ENCODE results near the gene NNMT. TPM values are rescaled to one million over a fixed set of nuclear protein-coding genes. Genes with fewer than 3 reads are reported as not detected.

Gene NNMT
- polyA plus RNA-seq, 4 donors = 0.27 to 3.0 (median 0.77) TPM

DNA sequence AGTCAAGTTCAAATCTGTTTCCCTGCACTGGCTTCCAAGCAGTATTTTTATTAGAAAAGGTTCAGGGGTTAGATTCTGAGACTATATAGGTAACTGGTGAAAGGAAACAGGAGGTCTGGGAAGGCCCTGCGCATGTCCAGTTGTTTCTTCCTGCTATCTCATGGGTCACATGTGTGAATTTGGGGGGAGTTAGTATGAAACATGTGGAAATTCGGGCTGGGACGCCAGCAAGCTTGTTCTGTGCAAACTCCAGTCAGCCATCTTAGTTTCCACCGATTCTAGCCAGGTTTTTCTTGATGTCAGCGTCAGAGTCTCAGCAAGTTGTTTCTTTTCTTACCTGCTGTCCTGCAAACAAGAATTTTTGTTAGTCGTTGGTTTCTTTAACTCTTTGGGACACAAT is 46.8 kb downstream of the NNMT start:
- no peak for DNase-seq (ENCODE audit: low read depth in 4 of 4, low spot score in 3 of 4)

DNA sequence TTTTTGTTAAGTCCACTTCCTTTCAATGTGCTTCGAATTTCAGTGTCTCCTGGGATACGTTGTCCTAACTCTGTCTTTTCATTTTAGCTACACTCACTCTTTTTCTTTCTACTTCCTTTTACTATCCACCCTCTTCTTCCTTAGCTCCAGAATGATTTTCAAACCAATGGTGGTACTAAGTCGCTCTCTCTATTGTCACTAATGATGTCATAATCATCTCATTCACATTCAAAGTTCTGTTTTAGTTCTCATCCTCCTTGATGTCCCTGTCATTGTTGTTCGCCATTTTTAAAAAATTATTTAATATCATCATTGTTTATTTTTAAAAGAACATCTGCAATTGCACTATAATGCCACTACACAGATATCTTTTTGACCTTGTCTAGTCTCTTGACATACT is 47.3 kb downstream of the NNMT start:
- DNase-seq (ENCODE audit: low read depth in 4 of 4, low spot score in 3 of 4) = no peak

- DNase-seq (ENCODE audit: low read depth in 4 of 4, low spot score in 3 of 4) = no peak
Measured at GRCh38 chr11:114344494-114344893, 48.3 kb downstream of the NNMT start.

DNA sequence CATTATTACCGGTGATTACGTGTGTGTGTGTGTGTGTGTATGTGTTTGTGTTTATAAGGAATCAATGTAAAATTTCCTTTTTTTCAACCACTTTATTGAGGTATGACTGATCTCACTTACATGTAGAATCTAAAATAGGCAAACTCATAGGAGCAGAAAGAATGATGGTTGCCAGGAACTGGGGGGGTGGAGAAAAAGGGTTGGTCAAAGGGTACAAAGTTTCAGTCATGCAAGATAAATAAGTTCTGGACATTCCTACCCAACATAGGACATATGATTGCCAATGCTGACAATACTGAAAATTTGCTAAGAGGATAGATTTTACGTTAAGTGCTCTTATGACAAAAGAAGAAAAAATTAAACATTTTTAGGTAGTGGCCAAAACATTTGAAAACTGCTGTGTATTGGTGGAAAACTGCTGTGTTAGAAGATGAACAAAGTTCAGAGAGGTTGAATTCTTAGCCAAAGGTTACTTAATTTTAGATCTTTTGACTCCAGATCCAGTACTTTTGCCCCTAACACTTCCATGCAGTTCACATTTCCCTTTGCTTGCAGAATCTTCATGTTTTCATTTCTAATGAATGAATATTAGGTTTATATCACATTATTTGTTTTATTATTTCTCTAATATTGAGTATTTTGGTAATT is 49.5 kb downstream of the NNMT start:
- DNase-seq (ENCODE audit: low read depth in 4 of 4, low spot score in 3 of 4) = no peak

GRCh38 chr11:114346709-114347141 is 50.5 kb downstream of the NNMT start:
- DNase-seq (ENCODE audit: low read depth in 4 of 4, low spot score in 3 of 4) = no peak

DNA sequence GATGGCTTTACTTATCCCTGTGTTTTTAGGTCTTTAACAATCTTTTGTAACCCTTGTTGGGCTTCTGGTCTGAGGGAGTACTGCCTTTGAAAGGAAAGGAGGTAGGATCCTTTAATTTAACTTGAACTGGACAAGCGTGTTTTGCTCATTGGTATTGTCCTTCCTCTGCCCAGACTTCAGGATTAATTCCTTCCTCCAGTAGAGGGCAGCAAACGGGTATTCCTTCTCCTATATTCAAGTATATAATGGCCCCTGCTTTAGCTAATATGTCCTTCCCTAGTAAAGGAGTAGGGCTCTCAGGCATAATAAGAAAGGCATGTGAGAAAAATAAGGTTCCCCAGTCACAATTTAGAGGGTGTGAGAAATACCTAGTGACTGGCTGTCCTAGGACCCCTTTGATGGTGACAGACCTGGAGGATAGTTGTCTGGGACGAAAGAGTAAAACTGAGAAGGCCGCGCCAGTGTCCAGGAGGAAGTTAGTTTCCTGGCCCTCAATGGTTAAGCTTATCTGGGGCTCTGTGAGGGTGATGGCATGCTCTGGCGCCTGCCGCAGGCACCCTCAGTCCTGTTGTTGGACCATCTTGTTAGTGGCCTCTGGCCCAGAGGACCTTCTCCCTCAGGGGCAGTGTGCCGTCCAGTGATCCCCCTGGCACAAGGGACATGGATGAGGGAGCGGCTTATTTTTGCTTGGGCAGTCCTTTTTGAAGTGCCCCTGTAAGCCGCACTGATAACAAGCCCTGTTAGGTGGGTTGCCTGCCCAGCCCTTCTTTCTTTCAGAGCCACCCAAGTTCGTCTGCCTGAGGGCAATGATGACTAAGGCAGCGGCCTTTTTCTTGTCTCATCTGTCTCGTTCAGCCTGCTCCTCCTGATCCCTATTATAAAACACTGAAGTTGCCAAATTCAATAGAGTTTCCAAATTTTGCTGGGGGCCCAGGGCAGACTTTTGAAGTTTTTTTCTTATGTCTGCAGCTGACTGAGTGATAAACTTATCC is 52.3 kb downstream of the NNMT start:
- DNase-seq (ENCODE audit: low read depth in 4 of 4, low spot score in 3 of 4) = peak in 1 of 4 donors; percentile 37

DNA sequence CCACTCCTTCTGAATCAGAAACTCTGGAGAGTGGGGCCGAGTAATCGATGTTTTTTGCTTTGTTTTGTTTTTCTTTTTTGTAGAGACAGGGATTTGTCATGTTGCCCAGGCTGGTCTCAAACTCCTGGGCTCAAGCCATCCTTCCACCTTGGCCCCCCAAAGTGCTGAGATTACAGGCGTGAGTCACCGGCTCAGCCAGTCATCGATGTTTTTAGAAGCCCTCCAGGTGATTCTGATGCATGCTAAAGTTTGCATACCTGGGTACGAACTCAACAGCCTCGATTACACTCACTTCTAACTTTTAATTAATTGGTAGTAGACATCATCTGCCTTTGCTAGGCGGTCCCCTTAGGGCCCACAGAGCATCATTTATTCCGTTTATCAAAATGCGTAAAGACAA is 53.8 kb downstream of the NNMT start:
- no peak for DNase-seq (ENCODE audit: low read depth in 4 of 4, low spot score in 3 of 4)

DNA sequence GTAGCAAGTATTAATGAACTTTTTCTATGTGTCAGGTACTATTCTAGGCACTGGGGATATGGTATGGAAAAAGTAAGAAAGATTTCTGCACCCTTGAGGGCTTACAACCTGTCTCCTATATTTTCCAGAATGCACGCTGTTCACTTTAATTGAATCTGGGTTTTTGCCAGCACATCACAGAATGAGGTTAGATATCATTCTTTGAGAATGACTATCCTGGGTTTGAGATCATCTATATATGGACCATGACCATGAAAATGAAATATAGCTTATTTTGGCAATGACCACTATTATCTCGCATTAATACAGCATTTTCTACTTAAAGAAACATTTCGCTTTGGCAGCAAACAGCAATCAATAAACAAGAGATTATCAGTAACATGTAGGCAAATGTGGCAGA is 57.2 kb downstream of the NNMT start:
- no peak for DNase-seq (ENCODE audit: low read depth in 4 of 4, low spot score in 3 of 4)

DNA sequence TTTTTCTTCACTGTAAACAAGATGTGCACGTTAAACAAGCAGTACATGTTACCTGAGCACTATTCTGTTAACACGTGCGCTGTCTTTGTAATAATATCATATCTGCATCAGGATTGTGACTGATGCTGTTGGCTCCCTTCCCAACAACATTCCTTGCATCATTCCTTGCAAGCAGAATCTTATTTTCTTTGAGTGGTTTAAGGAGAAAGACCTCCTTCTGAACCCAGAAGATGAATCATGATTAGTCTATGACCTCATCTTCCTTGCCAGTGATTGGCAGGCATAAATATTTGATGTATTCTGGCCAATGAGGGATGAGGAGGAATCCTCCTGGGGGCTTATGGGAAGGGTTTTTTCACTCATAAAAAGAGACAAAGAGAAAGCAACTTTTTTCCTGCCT is 57.9 kb downstream of the NNMT start:
- no peak for DNase-seq (ENCODE audit: low read depth in 4 of 4, low spot score in 3 of 4)

DNA sequence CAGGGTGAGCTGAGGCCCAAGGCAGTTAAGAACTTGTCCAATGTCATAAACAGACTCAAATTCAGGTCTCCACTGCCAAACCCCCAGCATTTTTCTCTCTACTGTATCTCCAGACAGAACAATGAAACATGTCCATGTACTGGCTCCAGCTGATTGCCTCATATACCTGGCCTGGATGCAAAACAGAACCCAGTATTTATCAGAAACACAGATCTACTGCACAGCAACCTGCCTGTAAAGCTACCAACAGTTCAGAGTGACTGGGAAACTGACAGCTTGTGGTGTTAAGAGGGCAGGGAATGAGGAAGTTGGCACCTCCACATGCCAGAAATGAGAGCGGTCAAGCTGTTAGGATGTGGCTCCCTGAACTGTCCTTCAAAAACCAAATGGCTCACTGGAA is 62.5 kb downstream of the NNMT start:
- no peak for DNase-seq (ENCODE audit: low read depth in 4 of 4, low spot score in 3 of 4)

DNA sequence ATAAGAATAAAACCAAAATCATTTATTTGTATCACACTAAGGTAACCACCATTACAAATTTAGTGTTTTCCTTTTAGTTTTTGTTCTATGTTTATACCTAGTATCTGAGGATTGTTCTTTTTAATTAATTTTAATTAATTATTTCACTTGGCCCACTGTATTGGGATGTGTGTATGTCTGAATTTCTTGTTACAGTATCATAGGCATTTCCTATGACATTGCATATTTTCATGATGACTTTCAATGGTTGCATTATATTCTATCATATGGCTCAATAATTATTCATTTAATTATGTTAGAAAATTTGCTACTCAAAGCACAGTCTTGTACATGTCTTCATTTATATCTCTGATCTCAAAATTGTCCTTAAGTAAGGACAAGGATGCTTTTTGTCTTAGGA is 63.1 kb downstream of the NNMT start:
- no peak for DNase-seq (ENCODE audit: low read depth in 4 of 4, low spot score in 3 of 4)

DNA sequence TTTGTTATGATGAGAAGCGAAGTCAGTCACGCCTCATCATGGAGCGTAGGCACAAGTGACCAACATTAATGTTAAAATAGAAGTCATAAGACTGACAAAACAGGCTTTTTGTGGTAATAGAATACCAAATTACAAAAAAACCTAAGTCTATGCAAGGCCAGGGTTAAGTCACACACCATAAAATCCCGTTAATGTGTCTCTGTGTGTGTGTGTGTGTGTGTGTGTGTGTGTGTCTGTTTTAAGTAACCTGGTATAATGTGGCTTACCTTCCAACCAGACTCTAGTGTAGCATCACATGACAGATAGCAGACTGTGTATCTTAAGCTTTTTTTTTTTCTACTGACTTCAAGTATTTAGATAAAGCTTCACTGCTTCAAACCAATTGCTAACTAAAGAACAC is 66.1 kb downstream of the NNMT start:
- DNase-seq (ENCODE audit: low read depth in 4 of 4, low spot score in 3 of 4) = peak in 1 of 4 donors; percentile 22

DNA sequence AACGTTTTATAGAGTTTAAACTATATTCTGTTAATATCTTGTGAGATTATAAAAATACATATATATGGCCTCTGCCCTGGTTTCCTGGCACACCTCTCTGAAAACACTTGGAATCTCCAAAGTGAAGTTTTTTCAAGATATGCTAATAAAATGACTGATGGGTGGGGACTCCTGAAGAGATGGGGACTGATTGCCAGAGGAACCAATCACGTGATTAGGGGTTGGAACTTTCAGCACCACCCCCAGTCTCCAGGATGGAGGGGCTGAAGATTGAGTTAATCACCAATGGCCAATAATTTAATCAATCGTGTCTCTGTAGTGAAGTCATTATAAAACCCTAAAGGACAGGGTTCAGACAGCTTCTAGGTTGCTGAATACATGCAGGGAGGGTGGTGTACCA is 66.8 kb downstream of the NNMT start:
- no peak for DNase-seq (ENCODE audit: low read depth in 4 of 4, low spot score in 3 of 4)

Other genes starting within 250 kb of the NNMT start
- gene ZBTB16, start 236.7 kb upstream of the NNMT start, polyA plus RNA-seq (ENCODE audit: insufficient read length in 4 of 4) = 1 to 10 TPM; 1.2 to 1.9 (median 1.4) TPM
- 10 to 100 TPM in 3 of 4 donors, 1 to 10 TPM in 1; 7.5 to 21.1 (median 16.3) TPM for gene C11orf71, start 104.1 kb downstream of the NNMT start, polyA plus RNA-seq (ENCODE audit: insufficient read length in 4 of 4)
- gene RBM7, start 104.3 kb downstream of the NNMT start, polyA plus RNA-seq (ENCODE audit: insufficient read length in 4 of 4) = 10 to 100 TPM; 44.0 to 62.7 (median 53.5) TPM
- gene REXO2, start 143.1 kb downstream of the NNMT start, polyA plus RNA-seq (ENCODE audit: insufficient read length in 4 of 4) = 100 to 1,000 TPM; 111 to 129 (median 119) TPM